ENCODE data around the gene LINC00237.

LINC00237 gene

GRCh38 chr20:21113697-21114096, 7.5 kb upstream of the LINC00237 start:
- no peak overlapping the region for H3K4me3 ChIP-seq (ENCODE audit: low read length)
- no peaks in the 10 kb centered on the region for H3K4me1 ChIP-seq (ENCODE audit: control insufficient read depth, low read length)
- no peak overlapping the region for H3K4me2 ChIP-seq (ENCODE audit: low read length)
- no peaks in the 10 kb centered on the region for H3K36me3 ChIP-seq (ENCODE audit: control insufficient read depth, low read length)
- TF ChIP-seq EZH2phosphoT487 (IDR thresholded peaks at IDR 0.05; ENCODE audit: borderline replicate concordance, low read length) (no peak), CTCF (IDR thresholded peaks at IDR 0.05; ENCODE audit: low read depth, low read length, poor library complexity, severe bottlenecking) (no peak)
- H3K9me2 ChIP-seq (replicated peaks; ENCODE audit: control insufficient read depth, low read length): no peaks in the 10 kb centered on the region
- peaks cover 5% of the 10 kb centered on the region; the same call in 1 of the 2 replicates for H3K27me3 ChIP-seq (ENCODE audit: control insufficient read depth, low read length)
- H3K9me3 ChIP-seq (ENCODE audit: control insufficient read depth, insufficient read depth, low read length): no peaks in the 10 kb centered on the region
- no peaks in the 10 kb centered on the region for H4K20me1 ChIP-seq (ENCODE audit: control insufficient read depth, insufficient read depth, low read depth, low read length)
- H3K79me2 ChIP-seq (ENCODE audit: control insufficient read depth, low read length): no peaks in the 10 kb centered on the region
- H3K27ac ChIP-seq (ENCODE audit: low read depth, low read length): no peak overlapping the region
- H3F3A ChIP-seq (ENCODE audit: control insufficient read depth, insufficient read depth): no peaks in the 10 kb centered on the region

GRCh38 chr20:21111416-21111815, 5.3 kb upstream of the LINC00237 start:
- TF ChIP-seq CTCF (IDR thresholded peaks at IDR 0.05; ENCODE audit: low read depth, low read length, poor library complexity, severe bottlenecking) (no peak), EZH2phosphoT487 (IDR thresholded peaks at IDR 0.05; ENCODE audit: borderline replicate concordance, low read length) (no peak)
- Histone ChIP-seq H3K79me2 (ENCODE audit: control insufficient read depth, low read length) (no peaks in the 10 kb centered on the region), H3K9me2 (replicated peaks; ENCODE audit: control insufficient read depth, low read length) (no peaks in the 10 kb centered on the region), H3K27me3 (ENCODE audit: control insufficient read depth, low read length) (peaks cover 10% of the 10 kb centered on the region), H3K4me1 (ENCODE audit: control insufficient read depth, low read length) (no peaks in the 10 kb centered on the region), H3K4me2 (ENCODE audit: low read length) (no peak overlapping the region), H3K27ac (ENCODE audit: low read depth, low read length) (no peak overlapping the region), H3K4me3 (ENCODE audit: low read length) (no peak overlapping the region), H3F3A (ENCODE audit: control insufficient read depth, insufficient read depth) (no peaks in the 10 kb centered on the region), H4K20me1 (ENCODE audit: control insufficient read depth, insufficient read depth, low read depth, low read length) (no peaks in the 10 kb centered on the region), H3K9me3 (ENCODE audit: control insufficient read depth, insufficient read depth, low read length) (no peaks in the 10 kb centered on the region), H3K36me3 (ENCODE audit: control insufficient read depth, low read length) (no peaks in the 10 kb centered on the region)

GRCh38 chr20:21110811-21111210, 4.7 kb upstream of the LINC00237 start:
- no peak overlapping the region for H3K4me3 ChIP-seq (ENCODE audit: low read length)
- TF ChIP-seq CTCF (IDR thresholded peaks at IDR 0.05; ENCODE audit: low read depth, low read length, poor library complexity, severe bottlenecking): no peak
- H4K20me1 ChIP-seq (ENCODE audit: control insufficient read depth, insufficient read depth, low read depth, low read length): no peaks in the 10 kb centered on the region
- no peak overlapping the region for H3K27ac ChIP-seq (ENCODE audit: low read depth, low read length)
- H3K4me1 ChIP-seq (ENCODE audit: control insufficient read depth, low read length): no peaks in the 10 kb centered on the region
- H3K9me3 ChIP-seq (ENCODE audit: control insufficient read depth, insufficient read depth, low read length): no peaks in the 10 kb centered on the region
- H3K79me2 ChIP-seq (ENCODE audit: control insufficient read depth, low read length): no peaks in the 10 kb centered on the region
- H3K9me2 ChIP-seq (replicated peaks; ENCODE audit: control insufficient read depth, low read length): no peaks in the 10 kb centered on the region
- H3F3A ChIP-seq (ENCODE audit: control insufficient read depth, insufficient read depth): no peaks in the 10 kb centered on the region
- H3K36me3 ChIP-seq (ENCODE audit: control insufficient read depth, low read length): no peaks in the 10 kb centered on the region
- peaks cover 15% of the 10 kb centered on the region for H3K27me3 ChIP-seq (ENCODE audit: control insufficient read depth, low read length)
- H3K4me2 ChIP-seq (ENCODE audit: low read length): no peak overlapping the region

- H3K79me2 ChIP-seq (ENCODE audit: control insufficient read depth, low read length): no peaks in the 10 kb centered on the region
- TF ChIP-seq EZH2phosphoT487 (IDR thresholded peaks at IDR 0.05; ENCODE audit: borderline replicate concordance, low read length): no peak
- TF ChIP-seq CTCF (IDR thresholded peaks at IDR 0.05; ENCODE audit: low read depth, low read length, poor library complexity, severe bottlenecking): no peak
- H3K4me3 ChIP-seq (ENCODE audit: low read length): no peak overlapping the region
- H4K20me1 ChIP-seq (ENCODE audit: control insufficient read depth, insufficient read depth, low read depth, low read length): no peaks in the 10 kb centered on the region
- no peaks in the 10 kb centered on the region for H3F3A ChIP-seq (ENCODE audit: control insufficient read depth, insufficient read depth)
- H3K36me3 ChIP-seq (ENCODE audit: control insufficient read depth, low read length): no peaks in the 10 kb centered on the region
- no peaks in the 10 kb centered on the region for H3K9me3 ChIP-seq (ENCODE audit: control insufficient read depth, insufficient read depth, low read length)
- no peaks in the 10 kb centered on the region for H3K9me2 ChIP-seq (replicated peaks; ENCODE audit: control insufficient read depth, low read length)
- H3K27me3 ChIP-seq (ENCODE audit: control insufficient read depth, low read length): peaks cover 29% of the 10 kb centered on the region
- H3K27ac ChIP-seq (ENCODE audit: low read depth, low read length): no peak overlapping the region
- H3K4me1 ChIP-seq (ENCODE audit: control insufficient read depth, low read length): no peaks in the 10 kb centered on the region
- H3K4me2 ChIP-seq (ENCODE audit: low read length): no peak overlapping the region
These were observed 3.0 kb upstream of the LINC00237 start for GRCh38 chr20:21109144-21109543.
